HEK293T (cell line): ENCODE measurements around the gene KCNT1.

Source experiments
- CTCF ChIA-PET: fragments of 350-600 bp; formaldehyde crosslinking; extraction: SDS; loops from one replicate; lab custom pipeline; 2021; ENCODE audit warnings: antibody characterized with exemption, inconsistent platforms; lab: Yijun Ruan, JAX
- POLR2A ChIA-PET: fragments of 350-600 bp; formaldehyde crosslinking; extraction: SDS; loops from one replicate; lab custom pipeline; 2020; ENCODE audit warnings: antibody characterized with exemption, inconsistent platforms; lab: Yijun Ruan, JAX
- DNase-seq: peaks from one replicate; pipeline ENCODE4 v3.0.0; 2012; ENCODE audit warnings: mixed read lengths; ENCODE audit errors: extremely low spot score
- ARNT ChIP-seq: fragments of 450-650 bp; IDR thresholded peaks from 2 replicates; pipeline ENCODE4 v1.6.1; 2017; ENCODE audit warnings: mild to moderate bottlenecking
- BHLHE40 ChIP-seq: fragments of 450-650 bp; IDR thresholded peaks from 2 replicates; pipeline ENCODE4 v1.6.1; 2016; ENCODE audit warnings: mild to moderate bottlenecking, moderate library complexity, borderline replicate concordance
- CTBP1 ChIP-seq: fragments of 450-650 bp; IDR thresholded peaks from 2 replicates; pipeline ENCODE4 v1.6.1; 2016; ENCODE audit warnings: borderline replicate concordance
- ELF4 ChIP-seq: fragments of 450-650 bp; IDR thresholded peaks from 2 replicates; pipeline ENCODE4 v1.6.1; 2017; ENCODE audit warnings: antibody characterized with exemption
- FOXA1 ChIP-seq: fragments of 450-650 bp; IDR thresholded peaks from 2 replicates; pipeline ENCODE4 v1.6.1; 2016; ENCODE audit warnings: mild to moderate bottlenecking
- FOXK2 ChIP-seq: fragments of 450-650 bp; IDR thresholded peaks from 2 replicates; pipeline ENCODE4 v1.6.1; 2016; ENCODE audit warnings: mild to moderate bottlenecking
- FOXM1 ChIP-seq: fragments of 450-650 bp; IDR thresholded peaks from 2 replicates; pipeline ENCODE4 v1.6.1; 2017; ENCODE audit warnings: mild to moderate bottlenecking, borderline replicate concordance
- HDGF ChIP-seq: fragments of 450-650 bp; IDR thresholded peaks from 2 replicates; pipeline ENCODE4 v1.6.1; 2017; ENCODE audit warnings: antibody characterized with exemption, borderline replicate concordance
- L3MBTL2 ChIP-seq: fragments of 450-650 bp; conservative IDR thresholded peaks from 2 replicates; pipeline ENCODE4 v1.6.1; 2016; ENCODE audit warnings: mild to moderate bottlenecking
- LEF1 ChIP-seq: fragments of 450-650 bp; IDR thresholded peaks from 2 replicates; pipeline ENCODE4 v1.6.1; 2017; ENCODE audit warnings: mild to moderate bottlenecking, borderline replicate concordance
- NFRKB ChIP-seq: fragments of 450-650 bp; IDR thresholded peaks from 2 replicates; pipeline ENCODE4 v1.6.1; 2016; ENCODE audit warnings: mild to moderate bottlenecking, moderate library complexity
- SP1 ChIP-seq: fragments of 450-650 bp; IDR thresholded peaks from 2 replicates; pipeline ENCODE4 v1.6.1; 2017
- SUZ12 ChIP-seq: fragments of 450-650 bp; IDR thresholded peaks from 2 replicates; pipeline ENCODE4 v1.6.1; 2016; ENCODE audit warnings: mild to moderate bottlenecking
- TARDBP ChIP-seq: fragments of 450-650 bp; IDR thresholded peaks from 2 replicates; pipeline ENCODE4 v1.6.1; 2016
- ZNF384 ChIP-seq: fragments of 450-650 bp; IDR thresholded peaks from 2 replicates; pipeline ENCODE4 v1.6.1; 2016
- TF ChIP-seq, protein P1 (sequence below): fragments of 450-650 bp; IDR thresholded peaks from 2 replicates; pipeline ENCODE4 v1.6.1; 2016

Gene KCNT1

GRCh38 chr9:135701959-135702721 is at the start of gene KCNT1:
Gene KCNT1, plus strand, starts transcription at chr9:135702185. Its CDS starts 74 bp downstream, at chr9:135702259.
- CTCF ChIA-PET = interaction anchor here (0.6 to 0.7 kb wide), 4 partner anchors 35 to 521 kb away, joined by 3 to 4 read pairs (median 3); no protein-coding TSS in a partner anchor
- DNase-seq = peak; percentile 93
- TF ChIP-seq L3MBTL2 = peak; percentile 38; the same call in 1 of the 2 replicates
- TF ChIP-seq, protein P1, sequence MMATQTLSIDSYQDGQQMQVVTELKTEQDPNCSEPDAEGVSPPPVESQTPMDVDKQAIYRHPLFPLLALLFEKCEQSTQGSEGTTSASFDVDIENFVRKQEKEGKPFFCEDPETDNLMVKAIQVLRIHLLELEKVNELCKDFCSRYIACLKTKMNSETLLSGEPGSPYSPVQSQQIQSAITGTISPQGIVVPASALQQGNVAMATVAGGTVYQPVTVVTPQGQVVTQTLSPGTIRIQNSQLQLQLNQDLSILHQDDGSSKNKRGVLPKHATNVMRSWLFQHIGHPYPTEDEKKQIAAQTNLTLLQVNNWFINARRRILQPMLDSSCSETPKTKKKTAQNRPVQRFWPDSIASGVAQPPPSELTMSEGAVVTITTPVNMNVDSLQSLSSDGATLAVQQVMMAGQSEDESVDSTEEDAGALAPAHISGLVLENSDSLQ = no peak
- POLR2A ChIA-PET = no interaction called here

- DNase-seq = no peak
- TF ChIP-seq LEF1 = no peak
- TF ChIP-seq, protein P1 = no peak
- no peak for TF ChIP-seq HDGF
- no peak for TF ChIP-seq BHLHE40
- no peak for TF ChIP-seq SP1
- no peak for TF ChIP-seq TARDBP
- POLR2A ChIA-PET = no interaction called here
- CTCF ChIA-PET = no interaction called here
Measured at GRCh38 chr9:135655317-135655716, 46.7 kb upstream of the KCNT1 start.

- ChIA-PET POLR2A (no interaction called here), CTCF (no interaction called here)
- DNase-seq = no peak
- TF ChIP-seq ARNT (no peak), FOXM1 (no peak), HDGF (no peak), SUZ12 (no peak), FOXA1 (no peak), TARDBP (no peak), SP1 (no peak), ELF4 (no peak), BHLHE40 (no peak), ZNF384 (no peak), FOXK2 (no peak), L3MBTL2 (no peak), NFRKB (no peak), CTBP1 (no peak), LEF1 (no peak)
- TF ChIP-seq, protein P1 = no peak
Measured at GRCh38 chr9:135657416-135657815, 44.6 kb upstream of the KCNT1 start.

- no peak for DNase-seq
- CTCF ChIA-PET = no interaction called here
- TF ChIP-seq FOXM1 (no peak), ZNF384 (no peak), BHLHE40 (no peak), ARNT (no peak), FOXK2 (no peak), NFRKB (no peak), CTBP1 (no peak), ELF4 (no peak), L3MBTL2 (no peak), TARDBP (no peak), SP1 (no peak), SUZ12 (no peak), FOXA1 (no peak), LEF1 (no peak), HDGF (no peak)
- TF ChIP-seq, protein P1 = no peak
- POLR2A ChIA-PET = no interaction called here
Measured at GRCh38 chr9:135659252-135659651, 42.7 kb upstream of the KCNT1 start.

DNA sequence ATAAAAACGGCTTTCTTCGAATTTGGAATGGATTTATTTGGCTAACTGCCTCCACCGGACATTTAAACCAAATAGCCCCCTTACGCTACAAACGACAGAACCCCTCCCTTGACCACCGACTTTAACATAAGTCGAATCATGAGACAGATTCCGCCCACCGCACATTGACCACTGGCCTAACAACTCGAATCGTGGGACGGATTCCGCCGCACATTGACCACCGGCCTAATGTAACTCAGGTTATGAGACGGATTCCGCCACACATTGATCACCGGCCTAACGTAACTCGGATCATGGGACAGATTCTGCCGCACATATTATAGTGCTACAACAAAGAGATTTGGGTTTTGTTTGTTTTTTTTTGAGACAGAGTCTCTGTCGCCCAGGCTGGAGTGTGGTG is 41.6 kb upstream of the KCNT1 start:
- CTCF ChIA-PET = no interaction called here
- POLR2A ChIA-PET = no interaction called here
- no peak for TF ChIP-seq L3MBTL2
- TF ChIP-seq TARDBP = no peak
- no peak for TF ChIP-seq FOXM1
- no peak for TF ChIP-seq CTBP1
- TF ChIP-seq, protein P1 = no peak
- TF ChIP-seq NFRKB = no peak
- no peak for TF ChIP-seq ARNT
- no peak for TF ChIP-seq FOXA1
- no peak for TF ChIP-seq ELF4
- no peak for TF ChIP-seq BHLHE40
- no peak for TF ChIP-seq FOXK2
- no peak for TF ChIP-seq LEF1
- TF ChIP-seq SP1 = no peak
- DNase-seq = no peak
